Tibial nerve (tissue), 3 donors: Measurements from ENCODE around the gene RBM8A.

Experiments used
- EP300 ChIP-seq, 2 donors: sonication (generic); formaldehyde crosslinking; IDR thresholded peaks; one replicate each; pipeline ENCODE4 v1.6.1; 2017; ENCODE audit warnings: antibody characterized with exemption in 2 of 2, mild to moderate bottlenecking in 1 of 2
- POLR2A ChIP-seq, 2 donors: fragments of 450-650 bp; IDR thresholded peaks; one replicate each; pipeline ENCODE4 v1.6.1; 2017; ENCODE audit warnings: antibody characterized with exemption in 2 of 2, mild to moderate bottlenecking in 2 of 2, moderate library complexity in 2 of 2

DNA sequence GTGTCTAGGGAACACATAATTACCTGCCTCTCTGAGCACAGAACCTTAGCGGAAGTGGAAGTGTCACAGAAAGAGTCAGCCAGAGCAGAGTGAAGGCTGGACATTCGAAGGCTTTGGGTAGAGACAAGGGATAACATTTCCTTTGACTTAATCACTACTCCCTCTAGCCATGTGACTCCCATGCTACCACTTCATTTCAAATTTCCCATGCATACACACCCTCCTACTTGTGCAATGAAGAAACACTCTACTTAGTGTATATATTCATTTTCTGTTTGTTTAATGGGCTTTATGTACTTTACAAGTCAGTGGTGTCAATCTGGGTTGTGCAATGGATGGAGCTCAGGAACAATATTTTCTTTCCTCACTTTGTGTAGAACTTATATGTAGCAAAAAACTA is 48.6 kb downstream of the RBM8A start:
- TF ChIP-seq EP300 (IDR thresholded peaks at IDR 0.05) (no peak), POLR2A (IDR thresholded peaks at IDR 0.05) (no peak)
